Astrocyte (in vitro differentiated cells and primary cell): ENCODE results near the gene FAHD2B.
"Not testable (repeated sequence)": the region's sequence is repeated elsewhere in the genome, so short reads cannot be mapped to it uniquely, and the experiment has no call there.

ENCODE experiments used
- CTCF ChIP-seq: IDR thresholded peaks from 2 replicates; pipeline ENCODE4 v1.5.1; 2011; ENCODE audit warnings: low read depth, mild to moderate bottlenecking, inconsistent platforms, low read length, moderate library complexity; ENCODE audit not compliant: insufficient read depth
- EZH2 ChIP-seq: IDR thresholded peaks from 2 replicates; pipeline ENCODE4 v1.6.1; 2012; ENCODE audit warnings: mild to moderate bottlenecking, low read length, inconsistent platforms; ENCODE audit not compliant: insufficient read depth

GRCh38 chr2:97113050-97113881, 18.6 kb upstream of the FAHD2B start, which contains the start of gene ANKRD36:
- TF ChIP-seq CTCF, EZH2: not testable (repeated sequence)
